ENCODE measurements around the gene MYH14.

MYH14 gene

GRCh38 chr19:50248826-50249225 lies 45.4 kb downstream of the MYH14 start:
- TF ChIP-seq, protein P1, sequence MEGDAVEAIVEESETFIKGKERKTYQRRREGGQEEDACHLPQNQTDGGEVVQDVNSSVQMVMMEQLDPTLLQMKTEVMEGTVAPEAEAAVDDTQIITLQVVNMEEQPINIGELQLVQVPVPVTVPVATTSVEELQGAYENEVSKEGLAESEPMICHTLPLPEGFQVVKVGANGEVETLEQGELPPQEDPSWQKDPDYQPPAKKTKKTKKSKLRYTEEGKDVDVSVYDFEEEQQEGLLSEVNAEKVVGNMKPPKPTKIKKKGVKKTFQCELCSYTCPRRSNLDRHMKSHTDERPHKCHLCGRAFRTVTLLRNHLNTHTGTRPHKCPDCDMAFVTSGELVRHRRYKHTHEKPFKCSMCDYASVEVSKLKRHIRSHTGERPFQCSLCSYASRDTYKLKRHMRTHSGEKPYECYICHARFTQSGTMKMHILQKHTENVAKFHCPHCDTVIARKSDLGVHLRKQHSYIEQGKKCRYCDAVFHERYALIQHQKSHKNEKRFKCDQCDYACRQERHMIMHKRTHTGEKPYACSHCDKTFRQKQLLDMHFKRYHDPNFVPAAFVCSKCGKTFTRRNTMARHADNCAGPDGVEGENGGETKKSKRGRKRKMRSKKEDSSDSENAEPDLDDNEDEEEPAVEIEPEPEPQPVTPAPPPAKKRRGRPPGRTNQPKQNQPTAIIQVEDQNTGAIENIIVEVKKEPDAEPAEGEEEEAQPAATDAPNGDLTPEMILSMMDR (IDR thresholded peaks at IDR 0.05; ENCODE audit: low read depth, low read length), result no peak
- H3K4me3 ChIP-seq (ENCODE audit: low read depth, low read length), result no peak overlapping the region
- DNase-seq (ENCODE audit: low read depth, low spot score), result no peak
- in situ Hi-C loops (cut with HindIII; ENCODE audit: low sequenced_read_pairs), result no loop called here

DNA sequence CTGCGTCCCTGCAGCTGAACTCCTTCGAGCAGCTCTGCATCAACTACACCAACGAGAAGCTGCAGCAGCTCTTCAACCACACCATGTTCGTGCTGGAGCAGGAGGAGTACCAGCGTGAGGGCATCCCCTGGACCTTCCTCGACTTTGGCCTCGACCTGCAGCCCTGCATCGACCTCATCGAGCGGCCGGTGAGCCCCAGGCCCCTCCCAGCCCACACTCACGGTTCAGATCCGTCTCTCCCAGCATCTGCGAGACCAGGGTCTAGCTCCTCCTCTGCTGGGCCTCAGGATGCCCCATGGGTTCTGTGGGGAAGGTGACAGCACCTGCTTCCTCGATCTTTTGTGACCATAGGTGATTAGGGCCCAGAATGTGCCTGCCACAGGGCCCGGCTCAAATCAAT lies 46.2 kb downstream of the MYH14 start:
- TF ChIP-seq, protein P1 (IDR thresholded peaks at IDR 0.05; ENCODE audit: low read depth, low read length), result no peak
- in situ Hi-C loops (cut with HindIII; ENCODE audit: low sequenced_read_pairs), result no loop called here
- H3K4me3 ChIP-seq (ENCODE audit: low read depth, low read length), result no peak overlapping the region
- DNase-seq (ENCODE audit: low read depth, low spot score), result no peak

DNA sequence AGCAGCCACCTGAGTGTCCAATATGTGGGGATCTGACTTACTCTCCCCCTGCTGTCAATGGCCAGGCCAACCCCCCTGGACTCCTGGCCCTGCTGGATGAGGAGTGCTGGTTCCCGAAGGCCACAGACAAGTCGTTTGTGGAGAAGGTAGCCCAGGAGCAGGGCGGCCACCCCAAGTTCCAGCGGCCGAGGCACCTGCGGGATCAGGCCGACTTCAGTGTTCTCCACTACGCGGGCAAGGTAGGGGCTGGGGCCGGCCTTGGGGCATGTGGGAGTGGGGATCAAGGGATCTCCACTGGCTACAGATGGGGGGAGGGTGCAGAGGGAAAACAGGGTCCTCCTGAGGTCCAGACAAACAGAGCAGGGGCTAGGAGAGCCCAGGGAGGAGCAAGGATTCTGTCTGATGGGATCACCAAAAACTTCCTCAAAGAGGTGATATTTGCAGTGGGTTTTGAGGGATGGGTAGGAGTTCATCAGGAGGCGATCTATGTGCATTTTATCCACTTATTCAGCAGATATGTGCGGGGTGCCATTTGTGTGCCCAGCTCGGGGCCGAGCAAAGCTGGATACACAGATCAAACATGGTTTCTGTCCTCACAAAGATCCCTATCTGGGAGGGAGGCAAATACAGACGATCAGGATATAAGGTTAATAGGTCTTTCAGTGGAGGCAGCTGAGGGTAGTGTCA lies 47.2 kb downstream of the MYH14 start:
- in situ Hi-C loops (cut with HindIII; ENCODE audit: low sequenced_read_pairs), result no loop called here

DNA sequence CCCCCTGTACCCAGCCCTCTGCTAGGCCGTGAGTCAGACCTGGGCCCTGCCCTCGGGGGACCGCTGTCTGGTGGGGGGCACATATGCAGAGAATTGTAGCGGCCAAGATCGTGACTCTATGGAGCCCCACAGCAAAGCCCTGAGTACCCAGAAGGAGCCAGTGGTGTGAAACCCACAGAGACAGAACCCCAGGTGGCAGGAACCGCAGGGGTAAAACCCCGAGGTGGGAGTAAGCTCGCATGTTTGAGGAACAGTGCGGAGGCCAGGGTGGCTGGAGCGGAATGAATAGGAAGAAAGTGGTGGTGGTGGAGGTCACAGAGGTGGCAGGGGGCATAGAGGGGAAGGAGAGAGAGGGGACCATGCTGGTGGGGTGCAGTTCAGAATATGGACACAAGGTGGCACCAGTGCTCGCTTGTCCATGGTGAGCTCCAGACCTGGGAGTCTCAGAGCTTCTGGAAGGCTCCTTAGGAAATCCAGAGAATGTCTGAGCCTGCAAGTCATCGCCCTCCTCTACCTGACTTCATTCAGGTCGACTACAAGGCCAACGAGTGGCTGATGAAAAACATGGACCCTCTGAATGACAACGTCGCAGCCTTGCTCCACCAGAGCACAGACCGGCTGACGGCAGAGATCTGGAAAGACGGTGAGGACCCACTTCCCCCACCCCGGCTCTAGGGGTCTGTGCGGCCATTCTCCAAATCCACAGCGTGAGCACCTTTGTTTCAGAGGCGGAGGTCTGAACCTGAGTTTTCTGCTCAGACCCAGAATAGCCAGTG lies 48.9 kb downstream of the MYH14 start:
- in situ Hi-C loops (cut with HindIII; ENCODE audit: low sequenced_read_pairs), result no loop called here
- H3K4me3 ChIP-seq (ENCODE audit: low read depth, low read length), result no peak overlapping the region
- DNase-seq (ENCODE audit: low read depth, low spot score), result no peak
- TF ChIP-seq, protein P1 (IDR thresholded peaks at IDR 0.05; ENCODE audit: low read depth, low read length), result peak; percentile 53

More for the DNA sequence above, 47.2 kb downstream of the MYH14 start:
- TF ChIP-seq, protein P1 (IDR thresholded peaks at IDR 0.05; ENCODE audit: low read depth, low read length), result no peak
- DNase-seq (ENCODE audit: low read depth, low spot score), result no peak
- no peak overlapping the region for H3K4me3 ChIP-seq (ENCODE audit: low read depth, low read length)

GRCh38 chr19:50252887-50253268 lies 49.5 kb downstream of the MYH14 start:
- TF ChIP-seq, protein P1 (IDR thresholded peaks at IDR 0.05; ENCODE audit: low read depth, low read length), result no peak
- no peak for DNase-seq (ENCODE audit: low read depth, low spot score)
- in situ Hi-C loops (cut with HindIII; ENCODE audit: low sequenced_read_pairs), result no loop called here
- no peak overlapping the region for H3K4me3 ChIP-seq (ENCODE audit: low read depth, low read length)

- no peak overlapping the region for H3K4me3 ChIP-seq (ENCODE audit: low read depth, low read length)
- DNase-seq (ENCODE audit: low read depth, low spot score), result no peak
- TF ChIP-seq, protein P1 (IDR thresholded peaks at IDR 0.05; ENCODE audit: low read depth, low read length), result no peak
- in situ Hi-C loops (cut with HindIII; ENCODE audit: low sequenced_read_pairs), result no loop called here
These were observed 51.7 kb downstream of the MYH14 start for GRCh38 chr19:50255115-50255514.
